Psoas muscle (tissue), 8 donors: Measurements from ENCODE around the gene CASQ1. TPM values are rescaled to one million over a fixed set of nuclear protein-coding genes. Genes with fewer than 3 reads are reported as not detected.

Source experiments
- ATAC-seq, 4 donors: fragments of 200-7000 bp; cut with Tn5 transposase; one replicate each; pipeline ENCODE4 v1.9.1; 2020; ENCODE audit warnings: moderate library complexity in 3 of 4, mild to moderate bottlenecking in 2 of 4
- DNase-seq, 2 donors: peaks; one replicate each; pipeline ENCODE4 v3.0.0-alpha.2; 2020
- H3K27ac ChIP-seq: fragments of 200-600 bp; one replicate; pipeline ENCODE4 v1.8.0; 2022
- H3K27me3 ChIP-seq, 3 donors: fragments of 200-600 bp in 1 of 3; one replicate each; pipeline versions ENCODE4 v1.6.1 to v1.8.0; 2013 to 2022; ENCODE audit warnings: low read length in 2 of 3, mild to moderate bottlenecking in 2 of 3, moderate library complexity in 1 of 3; ENCODE audit not compliant: insufficient read depth in 3 of 3
- H3K36me3 ChIP-seq, 2 donors: fragments of 200-600 bp in 1 of 2; one replicate each; pipeline versions ENCODE4 v1.6.1 to v1.8.0; 2013 to 2022; ENCODE audit warnings: low read depth in 1 of 2, mild to moderate bottlenecking in 1 of 2, moderate library complexity in 1 of 2; ENCODE audit not compliant: insufficient read depth in 1 of 2
- H3K4me1 ChIP-seq: fragments of 200-600 bp; one replicate; pipeline ENCODE4 v1.8.0; 2022
- H3K4me3 ChIP-seq: fragments of 200-600 bp; one replicate; pipeline ENCODE4 v1.8.0; 2022; ENCODE audit warnings: mild to moderate bottlenecking
- H3K9me3 ChIP-seq: fragments of 200-600 bp; one replicate; pipeline ENCODE4 v1.8.0; 2022
- WGBS, 3 donors: extraction: QIAGEN DNeasy Blood & Tissue Kit; methylation state at CpG; one replicate each; pipeline versions ENCODE4 v1.1.6 to v1.1.7; 2013; 5-methylcytosine and 5-hydroxymethylcytosine counted together
- intact Hi-C, 2 donors: fragments of 100-400 bp; cut with DNase I; formaldehyde crosslinking; loops; one replicate each; pipeline versions ENCODE4 v1.11.0 to v1.14.2; 2022
- polyA plus RNA-seq, 3 donors: library from polyadenylated mRNA; stranded (reverse); fragments of 200-250 nt; gene quantifications; one replicate each; pipeline ENCODE4 v1.2.3, GENCODE V29; 2013
- total RNA-seq, 4 donors: library from RNA; stranded (reverse); fragmentation: NEBNext Ultra II Directional in 2 of 4; extraction: Animal tissue kit (Norgen Biotek cat#: 25700) in 2 of 4; gene quantifications; one replicate each; pipeline versions ENCODE4 v1.2.1 to v1.2.4, GENCODE V29; 2021 to 2023
- TF ChIP-seq, protein P1 (sequence below): fragments of 200-600 bp; IDR thresholded peaks from one replicate; pipeline ENCODE4 v1.8.0; 2022; ENCODE audit warnings: antibody characterized with exemption
- donor health status: healthy with polysubstance abuse.
- donor health status: DM: no; HTN: no; CAD: no; lungs with moderate emphysema.
- donor health status: Bipolar disorder and iron deficiency.
- donor health status: healthy.
- donor health status: DM: yes; HTN: yes; CAD: no.
- donor health status: DM: no; HTN: no; CAD: no.
- donor health status: DM: no; HTN: no; CAD: no.
- donor health status: DM: yes; HTN: yes; CAD: no.

Gene CASQ1
- total and polyA plus RNA-seq, 7 donors: 171 to 903 (median 412) TPM

GRCh38 chr1:160217481-160218051, 27.2 kb downstream of the CASQ1 start:
- DNase-seq (no peak), ATAC-seq (peak in 1 of 4 donors; percentile 14)
- H3K4me1 ChIP-seq: peaks cover 19% of the 10 kb centered on the region
- WGBS, 3 donors: 53 to 65% (median 55%) methylated on average over 10 of the region's 10 CpGs
- H3K36me3 ChIP-seq: peaks cover 16 to 100% of the 10 kb centered on the region in 2 donors
- intact Hi-C loops: loop anchor here in 1 of 2 donors (2.0 kb wide), 1 partner anchor 25 kb away; no protein-coding TSS in a partner anchor
- peak overlapping the region; percentile 63 for H3K27ac ChIP-seq
- H3K9me3 ChIP-seq: no peaks in the 10 kb centered on the region
- TF ChIP-seq, protein P1, sequence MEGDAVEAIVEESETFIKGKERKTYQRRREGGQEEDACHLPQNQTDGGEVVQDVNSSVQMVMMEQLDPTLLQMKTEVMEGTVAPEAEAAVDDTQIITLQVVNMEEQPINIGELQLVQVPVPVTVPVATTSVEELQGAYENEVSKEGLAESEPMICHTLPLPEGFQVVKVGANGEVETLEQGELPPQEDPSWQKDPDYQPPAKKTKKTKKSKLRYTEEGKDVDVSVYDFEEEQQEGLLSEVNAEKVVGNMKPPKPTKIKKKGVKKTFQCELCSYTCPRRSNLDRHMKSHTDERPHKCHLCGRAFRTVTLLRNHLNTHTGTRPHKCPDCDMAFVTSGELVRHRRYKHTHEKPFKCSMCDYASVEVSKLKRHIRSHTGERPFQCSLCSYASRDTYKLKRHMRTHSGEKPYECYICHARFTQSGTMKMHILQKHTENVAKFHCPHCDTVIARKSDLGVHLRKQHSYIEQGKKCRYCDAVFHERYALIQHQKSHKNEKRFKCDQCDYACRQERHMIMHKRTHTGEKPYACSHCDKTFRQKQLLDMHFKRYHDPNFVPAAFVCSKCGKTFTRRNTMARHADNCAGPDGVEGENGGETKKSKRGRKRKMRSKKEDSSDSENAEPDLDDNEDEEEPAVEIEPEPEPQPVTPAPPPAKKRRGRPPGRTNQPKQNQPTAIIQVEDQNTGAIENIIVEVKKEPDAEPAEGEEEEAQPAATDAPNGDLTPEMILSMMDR: no peak
- H3K27me3 ChIP-seq: no peaks in the 10 kb centered on the region
- no peak overlapping the region for H3K4me3 ChIP-seq

- TF ChIP-seq, protein P1: peak; percentile 66
- Histone ChIP-seq H3K4me1 (peaks cover 19% of the 10 kb centered on the region), H3K4me3 (no peak overlapping the region), H3K9me3 (no peaks in the 10 kb centered on the region), H3K27ac (peak overlapping the region; percentile 63), H3K27me3 (no peaks in the 10 kb centered on the region), H3K36me3 (peaks cover 23 to 100% of the 10 kb centered on the region in 2 donors)
- peak in 1 of 2 donors; percentile 40 for DNase-seq
- intact Hi-C loops: loop anchor here in 1 of 2 donors (2.0 kb wide), 1 partner anchor 26 kb away; no protein-coding TSS in a partner anchor
- ATAC-seq: peak; percentile 67 to 85 (median 75)
- 17 to 44% (median 26%) methylated on average over 4 of the region's 4 CpGs for WGBS, 3 donors
Observed at GRCh38 chr1:160219062-160219929, 28.9 kb downstream of the CASQ1 start.

GRCh38 chr1:160220301-160220700, 29.9 kb downstream of the CASQ1 start:
- H3K36me3 ChIP-seq: peaks cover 26 to 100% of the 10 kb centered on the region in 2 donors
- H3K9me3 ChIP-seq: no peaks in the 10 kb centered on the region
- DNase-seq (no peak), ATAC-seq (no peak)
- no peak overlapping the region for H3K4me3 ChIP-seq
- TF ChIP-seq, protein P1: no peak
- H3K27ac ChIP-seq: peak overlapping the region; percentile 63
- intact Hi-C loops: no loop called here
- no peaks in the 10 kb centered on the region for H3K27me3 ChIP-seq
- WGBS, 3 donors: 76 to 95% (median 77%) methylated on average over 2 of the region's 2 CpGs
- peaks cover 19% of the 10 kb centered on the region for H3K4me1 ChIP-seq

DNA sequence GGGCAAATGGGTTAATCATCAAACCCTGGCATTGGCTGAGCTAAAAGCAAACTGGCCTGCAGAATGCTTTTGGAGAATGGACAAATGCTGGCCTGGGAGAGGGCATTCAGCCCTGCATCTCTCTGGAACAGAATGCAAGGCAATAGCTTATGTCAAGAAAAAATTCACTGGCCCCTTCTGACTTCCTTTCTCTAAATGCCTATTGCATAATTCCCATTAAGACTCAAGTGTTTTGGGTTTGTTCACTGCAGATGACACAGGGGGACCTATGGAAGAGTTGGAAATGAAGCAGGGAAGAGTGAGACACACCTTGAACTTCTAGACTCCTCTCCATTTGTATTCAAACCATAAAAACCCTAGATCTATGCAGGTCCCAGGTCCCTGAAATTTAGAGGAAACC, 30.7 kb downstream of the CASQ1 start:
- no peaks in the 10 kb centered on the region for H3K27me3 ChIP-seq
- TF ChIP-seq, protein P1: no peak
- H3K27ac ChIP-seq: no peak overlapping the region
- H3K9me3 ChIP-seq: no peaks in the 10 kb centered on the region
- intact Hi-C loops: no loop called here
- DNase-seq (no peak), ATAC-seq (no peak)
- peaks cover 20% of the 10 kb centered on the region for H3K4me1 ChIP-seq
- peaks cover 22 to 100% of the 10 kb centered on the region in 2 donors for H3K36me3 ChIP-seq
- H3K4me3 ChIP-seq: no peak overlapping the region
